Astrocyte of the hippocampus (primary cell): Measurements from ENCODE around the gene ATP5PD.

Source experiments
- DNase-seq: peaks from one replicate; pipeline ENCODE4 v3.0.0; 2011; ENCODE audit warnings: low read depth, low spot score

ATP5PD gene

GRCh38 chr17:75046407-75047289, at the start of gene ATP5PD, which contains the start of gene KCTD2:
TSS of gene ATP5PD (minus strand) at chr17:75046969. CDS start at chr17:75042650, 4,319 bp downstream.
TSS of gene KCTD2 (plus strand) at chr17:75047225. CDS start at chr17:75047251, 26 bp downstream.
- DNase-seq, result peak; percentile 99

GRCh38 chr17:75096082-75096625, 49.4 kb upstream of the ATP5PD start:
- peak; percentile 92 for DNase-seq

- DNase-seq, result no peak
Observed at GRCh38 chr17:75094871-75095399, 48.2 kb upstream of the ATP5PD start.

- DNase-seq, result no peak
Observed at GRCh38 chr17:75093548-75094158, 46.9 kb upstream of the ATP5PD start.

GRCh38 chr17:75091855-75092327, 45.1 kb upstream of the ATP5PD start:
- DNase-seq, result no peak

- DNase-seq, result no peak
Observed at GRCh38 chr17:75090871-75091854, 44.4 kb upstream of the ATP5PD start.

- peak; percentile 55 for DNase-seq
Observed at GRCh38 chr17:75088465-75089417, 42.0 kb upstream of the ATP5PD start.

- peak; percentile 83 for DNase-seq
Observed at GRCh38 chr17:75087558-75088453, 41.0 kb upstream of the ATP5PD start, which contains the start of gene SLC16A5. TSS of gene SLC16A5 (plus strand) at chr17:75087954. CDS start at chr17:75093637, 5,683 bp downstream.

- no peak for DNase-seq
Observed at GRCh38 chr17:75087182-75087557, 40.4 kb upstream of the ATP5PD start.

GRCh38 chr17:75086496-75087181, 39.9 kb upstream of the ATP5PD start:
- no peak for DNase-seq

GRCh38 chr17:75084039-75084660, 37.4 kb upstream of the ATP5PD start:
- DNase-seq, result no peak

GRCh38 chr17:75082683-75083082, 35.9 kb upstream of the ATP5PD start:
- DNase-seq, result no peak

- no peak for DNase-seq
Observed at GRCh38 chr17:75081611-75082540, 35.1 kb upstream of the ATP5PD start.

- no peak for DNase-seq
Observed at GRCh38 chr17:75079023-75079373, 32.2 kb upstream of the ATP5PD start.

- DNase-seq, result peak; percentile 90
Observed at GRCh38 chr17:75078284-75079022, 31.7 kb upstream of the ATP5PD start.
